HG03439 (cell line): ENCODE results near the gene TSR3.

ENCODE experiments used
- ATAC-seq: cut with Tn5 transposase; IDR thresholded peaks from one replicate; pipeline ENCODE4 v1.9.1; 2021; ENCODE audit warnings: mild to moderate bottlenecking, moderate library complexity; ENCODE audit not compliant: unreplicated experiment

The TSR3 gene

DNA sequence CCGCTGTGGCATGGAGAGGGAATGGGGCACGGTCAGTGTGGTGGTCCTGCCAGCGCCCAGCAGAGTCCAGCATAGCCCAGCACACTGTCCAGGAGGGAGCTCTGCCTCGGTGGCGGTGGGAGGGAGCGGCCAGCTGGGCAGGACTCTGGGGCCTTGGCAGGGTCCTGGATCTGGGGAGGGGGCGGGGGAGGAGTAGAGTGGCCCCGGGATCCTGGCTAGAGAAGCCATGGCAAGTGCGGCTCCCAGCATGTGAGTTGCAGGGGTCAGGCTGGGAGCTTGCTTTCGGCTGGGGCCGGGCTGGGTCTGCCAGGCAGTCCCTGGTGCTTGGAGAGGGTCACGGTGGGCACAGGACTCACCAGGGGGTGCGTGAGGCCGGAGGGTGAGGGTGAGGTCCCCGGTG, 3.9 kb upstream of the TSR3 start:
- ATAC-seq = no peak

DNA sequence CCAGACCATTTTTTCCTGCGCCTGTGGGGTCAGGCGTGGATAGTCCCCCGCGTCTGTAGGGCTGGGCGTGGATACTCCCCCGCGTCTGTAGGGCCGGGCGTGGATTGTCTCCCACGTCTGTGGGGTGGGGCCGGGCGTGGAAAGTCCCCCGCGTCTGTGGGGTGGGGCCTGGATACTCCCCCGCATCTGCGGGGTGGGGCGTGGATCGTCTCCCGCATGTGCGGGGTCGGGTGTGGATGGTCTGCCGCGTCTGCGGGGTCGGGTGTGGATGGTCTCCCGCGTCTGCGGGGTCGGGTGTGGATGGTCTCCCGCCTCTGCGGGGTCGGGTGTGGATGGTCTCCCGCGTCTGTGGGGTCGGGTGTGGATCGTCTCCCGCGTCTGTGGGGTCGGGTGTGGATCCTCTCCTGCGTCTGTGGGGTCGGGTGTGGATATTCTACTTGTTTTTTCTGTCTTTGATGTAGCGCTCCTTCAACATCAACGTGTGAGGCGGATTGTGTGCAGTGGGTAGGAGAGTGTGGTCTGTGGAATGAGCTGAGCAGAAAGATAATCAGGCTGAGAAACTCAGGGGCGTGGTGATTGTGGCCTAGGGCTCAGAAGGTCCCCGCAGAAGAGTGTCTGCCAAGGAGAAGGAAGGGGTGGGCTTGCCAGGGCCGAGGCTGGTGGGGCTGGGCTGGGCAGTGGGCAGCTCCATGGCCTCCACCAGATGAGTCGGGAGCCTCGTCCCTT, 3.3 kb upstream of the TSR3 start:
- no peak for ATAC-seq

DNA sequence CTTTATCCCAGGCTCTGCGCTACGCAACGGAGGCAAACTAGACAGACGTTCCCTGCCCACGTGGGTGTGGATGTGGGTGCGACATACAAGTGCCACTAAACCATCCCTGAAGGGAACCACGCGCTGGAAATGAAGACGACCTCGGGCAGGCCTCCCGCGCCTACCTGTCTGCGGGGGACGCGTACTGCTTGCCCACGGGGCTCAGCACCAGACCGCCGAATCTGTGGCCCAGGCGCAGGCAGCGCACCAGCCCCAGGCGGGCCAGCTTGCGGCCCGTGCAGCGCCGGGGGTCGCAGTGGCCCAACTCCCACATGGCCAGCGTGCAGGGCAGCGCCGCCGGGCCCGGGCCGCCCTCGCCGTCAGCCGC, 480 bp downstream of the TSR3 start:
- peak; percentile 32 for ATAC-seq

DNA sequence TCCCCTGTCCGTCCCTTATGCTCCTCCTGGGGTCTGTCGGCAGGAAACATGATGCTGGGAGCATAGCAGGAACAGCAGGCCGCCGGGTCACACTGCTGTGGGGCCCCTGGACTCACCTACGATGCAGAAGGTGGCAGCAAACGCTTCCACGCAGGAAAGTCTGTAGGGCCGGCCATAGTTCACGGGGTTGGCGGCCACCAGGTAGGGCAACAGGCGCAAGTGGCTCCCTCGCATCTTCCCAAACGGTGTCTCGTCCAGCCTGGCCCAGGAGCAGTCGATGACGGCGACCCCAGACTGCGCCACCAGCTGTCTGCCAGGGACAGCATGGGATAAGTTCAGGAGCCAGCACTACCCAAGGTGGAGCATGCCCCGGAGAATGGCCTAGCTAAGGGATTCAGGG, 987 bp downstream of the TSR3 start:
- ATAC-seq = no peak

DNA sequence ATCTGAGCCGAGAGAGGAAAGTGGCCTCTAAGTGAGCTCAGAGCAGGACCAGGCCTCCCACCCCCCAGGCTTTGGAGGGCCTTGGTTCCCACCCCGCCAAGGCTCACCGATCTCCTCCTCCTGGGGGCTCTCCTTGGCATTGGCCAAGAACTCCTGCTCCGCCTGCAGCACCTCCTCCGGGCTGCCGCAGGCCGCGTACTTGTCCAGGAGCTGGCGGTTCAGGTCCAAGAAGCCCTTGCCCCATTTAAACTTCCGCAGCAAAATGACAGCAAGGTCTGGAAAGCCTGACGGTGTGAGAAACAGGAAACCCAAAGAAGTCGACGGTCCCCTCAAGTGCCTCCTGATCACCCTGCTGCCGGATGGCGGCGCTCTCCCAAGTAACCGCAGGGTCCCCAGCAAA, 1.7 kb downstream of the TSR3 start:
- no peak for ATAC-seq

DNA sequence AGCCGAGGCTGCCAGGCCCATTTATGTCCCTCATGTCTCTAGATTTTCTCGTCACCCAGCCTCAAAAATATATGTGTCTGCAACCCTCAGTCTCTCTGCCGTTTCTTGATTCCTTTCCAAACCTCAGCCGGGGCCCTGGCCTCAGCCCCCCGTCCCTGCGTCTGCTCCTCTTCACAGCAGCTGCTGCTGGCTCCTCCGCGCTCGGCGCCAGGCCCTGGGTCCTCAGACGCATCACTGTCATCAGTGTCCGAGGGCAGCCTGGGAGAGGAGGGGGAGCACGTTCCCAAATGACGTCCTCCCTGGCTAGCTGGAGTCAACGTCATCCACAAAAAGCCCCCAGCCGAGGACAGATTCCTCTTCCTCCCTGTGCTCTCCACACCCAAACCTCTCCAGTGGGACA, 2.3 kb downstream of the TSR3 start:
- no peak for ATAC-seq

DNA sequence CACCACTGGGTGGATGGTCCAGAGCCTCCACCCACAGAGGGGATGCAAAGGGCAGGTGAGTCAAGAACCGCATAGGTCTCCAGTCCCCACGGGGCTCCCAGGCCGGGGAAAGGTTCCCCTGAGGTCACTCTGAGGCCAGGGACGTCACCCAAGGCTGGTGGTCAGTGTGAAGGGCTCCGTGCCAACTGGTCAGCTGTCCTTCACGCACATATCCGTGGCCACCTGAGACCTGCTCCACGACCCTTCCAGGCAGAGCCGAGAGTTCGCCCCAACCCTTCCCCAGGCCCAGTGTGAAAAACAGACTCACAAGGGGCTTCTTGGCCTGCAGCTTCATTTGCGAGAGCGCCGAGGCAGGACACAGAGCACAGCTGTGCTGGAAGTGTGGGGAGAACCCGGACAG, 2.8 kb downstream of the TSR3 start:
- no peak for ATAC-seq

DNA sequence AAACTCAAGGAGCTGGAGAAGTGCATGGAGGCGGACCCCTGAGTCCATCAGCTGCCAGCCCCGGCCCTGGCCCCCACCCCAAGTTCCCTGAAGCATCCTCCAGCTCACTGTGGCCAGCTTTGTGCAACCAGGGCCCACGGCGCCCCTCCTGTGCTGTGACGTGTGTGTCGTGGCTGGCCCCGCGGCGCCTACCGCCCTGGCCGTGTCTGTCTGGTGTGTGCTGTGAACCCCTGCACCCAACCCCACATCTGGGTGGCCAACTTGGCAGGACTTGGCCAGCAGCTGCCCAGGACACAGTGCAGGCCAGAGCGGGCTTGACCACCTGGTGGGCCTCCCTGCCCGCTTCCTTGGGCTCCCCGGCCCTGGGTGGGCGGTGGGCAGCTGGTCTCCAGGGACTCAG, 3.2 kb downstream of the TSR3 start:
- no peak for ATAC-seq

DNA sequence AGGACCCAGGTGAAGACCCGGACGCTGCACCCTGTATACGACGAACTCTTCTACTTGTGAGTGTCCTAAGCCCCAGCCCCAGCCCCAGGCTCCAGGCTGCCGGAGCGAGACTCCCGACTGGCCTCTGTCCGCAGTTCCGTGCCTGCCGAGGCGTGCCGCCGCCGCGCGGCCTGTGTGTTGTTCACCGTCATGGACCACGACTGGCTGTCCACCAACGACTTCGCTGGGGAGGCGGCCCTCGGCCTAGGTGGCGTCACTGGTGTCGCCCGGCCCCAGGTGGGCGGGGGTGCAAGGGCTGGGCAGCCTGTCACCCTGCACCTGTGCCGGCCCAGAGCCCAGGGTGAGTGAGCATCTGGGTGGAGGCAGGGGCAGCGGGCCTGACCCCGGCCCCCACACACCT, 3.7 kb downstream of the TSR3 start:
- no peak for ATAC-seq

DNA sequence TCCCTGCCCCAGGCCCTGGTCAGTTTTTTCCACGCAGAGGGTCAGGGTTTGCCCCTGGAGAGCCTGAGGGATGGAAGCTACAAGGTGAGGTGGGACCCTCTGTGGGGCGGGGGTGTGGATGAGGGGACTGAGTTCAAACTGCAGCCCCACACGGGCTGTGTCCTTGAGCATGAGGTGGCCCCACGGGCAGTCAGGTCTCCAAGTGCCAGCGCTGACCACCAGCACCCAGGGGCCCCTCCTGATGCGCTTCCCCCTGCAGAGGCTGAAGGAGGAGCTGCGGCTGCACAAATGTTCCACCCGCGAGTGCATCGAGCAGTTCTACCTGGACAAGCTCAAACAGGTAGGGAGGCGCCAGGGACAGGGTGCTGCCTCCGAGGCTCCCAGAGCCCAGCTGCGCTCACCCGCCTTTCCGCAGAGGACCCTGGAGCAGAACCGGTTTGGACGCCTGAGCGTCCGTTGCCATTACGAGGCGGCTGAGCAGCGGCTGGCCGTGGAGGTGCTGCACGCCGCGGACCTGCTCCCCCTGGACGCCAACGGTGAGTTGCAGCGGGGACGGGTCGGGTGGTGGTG, 4.3 kb downstream of the TSR3 start:
- no peak for ATAC-seq

DNA sequence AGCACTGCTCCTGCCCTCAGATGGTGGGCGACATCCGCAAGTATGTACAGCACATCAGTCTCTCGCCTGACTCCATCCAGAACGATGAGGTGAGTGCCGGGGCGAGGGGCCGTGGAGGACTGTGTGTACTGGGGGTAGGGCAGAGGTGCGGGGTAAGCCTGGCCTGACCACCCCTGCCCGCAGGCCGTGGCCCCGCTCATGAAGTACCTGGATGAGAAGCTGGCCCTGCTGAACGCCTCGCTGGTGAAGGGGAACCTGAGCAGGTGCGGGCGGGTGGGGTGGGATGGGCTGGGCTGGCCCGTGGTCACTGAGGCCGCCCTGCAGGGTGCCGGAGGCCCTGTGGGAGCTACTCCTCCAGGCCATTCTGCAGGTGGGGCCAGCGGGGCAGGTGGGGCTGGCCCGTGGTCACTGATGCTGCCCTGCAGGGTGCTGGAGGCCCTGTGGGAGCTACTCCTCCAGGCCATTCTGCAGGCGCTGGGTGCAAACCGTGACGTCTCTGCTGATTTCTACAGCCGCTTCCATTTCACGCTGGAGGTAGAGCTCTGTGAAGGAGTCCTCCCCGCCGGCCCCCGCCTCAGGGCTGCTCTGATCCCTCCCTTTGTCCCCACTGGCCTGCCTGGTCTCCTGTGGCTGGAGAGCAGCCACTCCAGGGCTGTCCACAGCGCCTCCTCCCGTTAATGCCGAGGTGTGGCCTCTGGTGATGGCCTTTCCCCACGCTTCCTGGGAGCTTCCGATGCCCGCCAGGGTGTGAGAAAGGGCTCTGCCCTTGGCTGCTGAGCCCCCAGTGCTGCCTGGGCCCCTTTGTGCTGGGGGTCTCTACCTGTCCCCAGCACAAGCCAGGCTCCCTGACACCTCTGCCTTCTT, 5.0 kb downstream of the TSR3 start:
- no peak for ATAC-seq

DNA sequence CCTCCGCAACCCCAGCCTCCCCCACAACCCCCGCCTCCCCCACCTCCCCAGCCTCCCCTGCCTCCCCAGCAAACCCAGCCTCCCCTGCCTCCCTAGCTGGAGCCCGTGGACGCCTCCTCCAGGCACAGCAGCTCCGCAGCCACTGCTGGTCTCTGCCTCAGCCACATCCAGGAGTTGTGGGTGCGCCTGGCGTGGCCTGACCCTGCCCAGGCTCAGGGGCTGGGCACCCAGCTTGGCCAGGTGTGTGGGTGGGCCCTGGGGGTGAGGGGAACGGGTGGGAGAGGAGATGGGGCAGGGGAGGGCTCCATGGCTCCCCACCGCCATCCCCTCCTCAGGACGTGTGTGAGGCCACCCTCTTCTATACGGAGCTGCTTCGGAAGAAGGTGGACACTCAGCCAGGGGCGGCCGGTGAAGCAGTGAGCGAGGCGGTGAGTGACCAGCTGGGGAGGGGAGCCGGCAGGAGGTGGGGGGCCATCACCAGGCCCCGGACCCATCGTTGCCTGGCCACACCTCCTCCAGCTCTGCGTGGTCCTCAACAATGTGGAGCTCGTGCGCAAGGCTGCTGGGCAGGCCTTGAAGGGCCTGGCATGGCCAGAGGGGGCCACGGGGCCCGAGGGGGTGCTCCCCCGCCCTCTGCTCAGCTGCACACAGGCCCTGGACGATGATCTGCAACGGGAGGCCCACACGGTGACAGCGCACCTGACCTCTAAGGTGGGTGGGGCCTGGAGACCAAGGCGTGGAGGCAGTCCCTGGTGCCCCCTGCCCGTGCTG, 5.8 kb downstream of the TSR3 start:
- ATAC-seq = no peak

DNA sequence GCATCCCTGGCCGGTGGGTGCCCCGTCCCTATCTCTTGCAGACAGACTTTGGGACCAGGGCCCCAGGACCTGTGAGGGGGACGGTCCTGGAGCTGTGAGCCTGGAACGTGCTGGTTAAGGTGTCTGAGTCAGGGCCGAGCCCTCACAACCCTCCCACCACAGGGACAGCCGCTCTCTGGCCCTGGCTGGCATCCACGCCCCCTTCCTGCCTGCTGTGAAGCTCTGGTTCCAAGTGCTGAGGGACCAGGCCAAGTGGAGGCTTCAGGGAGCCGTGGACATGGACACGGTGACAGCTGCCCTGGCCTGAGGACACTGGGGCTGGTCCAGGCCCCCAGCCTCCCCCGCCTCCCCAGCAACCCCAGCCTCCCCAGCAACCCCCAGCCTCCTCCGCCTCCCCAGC, 6.6 kb downstream of the TSR3 start:
- ATAC-seq = no peak

DNA sequence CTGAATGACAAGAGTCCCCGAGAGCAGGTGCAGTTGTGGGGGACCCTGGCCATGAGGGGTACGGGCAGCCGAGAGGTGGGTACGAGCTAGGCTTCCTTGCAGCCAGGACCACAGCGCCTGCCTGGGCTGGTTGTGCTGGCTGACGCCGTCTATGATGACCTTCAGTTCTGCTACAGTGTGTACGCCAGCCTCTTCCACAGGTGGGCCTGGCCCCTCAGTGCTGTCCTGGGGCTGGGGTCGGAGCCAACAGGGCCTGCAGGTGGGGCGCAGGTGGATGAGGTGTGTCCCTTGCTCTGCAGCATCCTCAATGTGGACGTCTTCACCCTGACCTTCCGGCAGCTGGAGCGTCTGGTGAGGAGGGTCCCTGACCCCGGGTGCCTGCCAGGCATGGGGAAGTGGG, 7.2 kb downstream of the TSR3 start:
- ATAC-seq = no peak

DNA sequence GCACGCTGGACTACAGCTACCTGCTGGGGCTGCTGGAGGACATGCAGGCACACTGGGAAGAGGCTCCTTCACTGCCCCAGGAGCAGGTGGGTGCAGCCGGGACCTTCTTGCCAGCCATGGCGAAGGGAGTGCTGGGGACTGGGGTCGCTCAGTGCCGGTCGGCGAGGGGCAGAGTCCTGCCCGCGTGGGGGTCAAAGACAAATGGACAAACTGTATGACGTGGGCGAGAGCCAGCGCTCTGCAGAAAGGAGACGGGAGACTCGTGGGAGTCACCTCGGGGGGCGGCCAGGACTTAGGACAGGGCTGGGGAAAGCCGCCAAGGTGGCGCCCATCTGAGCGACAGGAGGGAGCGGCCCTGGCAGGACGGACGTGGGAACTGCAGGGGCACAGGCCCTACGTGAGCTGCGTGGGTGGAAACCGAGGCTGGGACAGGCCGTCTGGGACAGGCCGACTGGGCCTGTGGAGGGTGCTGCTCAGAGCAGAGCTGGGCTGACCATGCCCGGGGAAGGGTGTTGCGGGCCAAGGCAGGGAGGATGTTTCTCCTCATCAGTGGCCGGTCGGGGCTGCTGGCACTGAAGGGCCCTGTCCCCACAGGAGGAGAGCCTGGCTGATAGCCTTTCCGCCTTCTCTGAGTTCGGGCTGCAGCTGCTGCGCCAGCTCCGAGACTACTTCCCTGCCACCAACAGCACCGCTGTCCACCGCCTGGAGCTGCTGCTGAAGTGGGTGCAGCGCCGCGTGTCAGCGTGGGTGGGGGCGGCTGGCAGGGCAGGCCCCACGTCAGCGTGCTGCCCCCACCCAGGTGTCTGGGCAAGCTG, 8.0 kb downstream of the TSR3 start:
- ATAC-seq = no peak

DNA sequence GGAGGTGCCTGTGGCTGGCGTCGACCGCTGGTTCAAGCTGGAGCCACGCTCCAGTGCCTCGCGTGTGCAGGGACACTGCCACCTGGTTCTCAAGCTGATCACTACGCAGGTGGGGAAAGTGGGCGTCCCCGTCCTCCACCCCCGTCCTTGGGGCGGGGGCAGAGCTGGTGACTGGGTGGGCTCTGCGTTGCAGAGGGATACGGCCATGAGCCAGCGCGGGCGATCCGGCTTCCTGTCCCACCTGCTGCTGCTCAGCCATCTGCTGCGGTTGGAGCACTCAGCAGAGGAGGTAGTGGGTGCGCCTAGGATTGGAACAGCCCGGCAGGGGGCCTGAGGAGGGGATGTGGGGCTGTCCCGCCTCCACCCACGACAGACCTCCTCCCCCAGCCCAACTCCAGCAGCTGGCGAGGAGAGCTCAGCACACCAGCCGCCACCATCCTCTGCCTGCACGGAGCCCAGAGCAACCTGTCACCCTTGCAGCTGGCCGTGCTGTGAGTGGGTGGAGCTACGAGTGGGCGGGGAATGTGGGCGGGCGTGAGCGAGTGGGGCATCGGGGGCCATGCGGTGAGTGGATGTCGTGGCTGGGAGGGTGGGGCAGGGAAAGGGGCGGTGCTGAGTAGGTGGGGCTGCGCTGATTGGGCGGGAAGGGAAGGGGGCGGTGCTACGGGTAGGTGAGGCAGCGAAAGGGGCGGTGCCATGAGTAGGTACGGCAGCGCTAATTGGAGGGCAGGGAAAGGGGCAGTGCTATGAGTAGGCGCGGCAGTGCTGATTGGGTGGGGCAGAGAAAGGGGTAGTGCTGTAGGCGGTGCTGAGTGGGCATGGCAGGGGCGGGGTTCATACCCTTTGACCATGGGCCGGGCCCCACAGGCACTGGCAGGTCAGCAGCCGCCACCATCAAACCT, 8.9 kb downstream of the TSR3 start:
- ATAC-seq = peak; percentile 64

DNA sequence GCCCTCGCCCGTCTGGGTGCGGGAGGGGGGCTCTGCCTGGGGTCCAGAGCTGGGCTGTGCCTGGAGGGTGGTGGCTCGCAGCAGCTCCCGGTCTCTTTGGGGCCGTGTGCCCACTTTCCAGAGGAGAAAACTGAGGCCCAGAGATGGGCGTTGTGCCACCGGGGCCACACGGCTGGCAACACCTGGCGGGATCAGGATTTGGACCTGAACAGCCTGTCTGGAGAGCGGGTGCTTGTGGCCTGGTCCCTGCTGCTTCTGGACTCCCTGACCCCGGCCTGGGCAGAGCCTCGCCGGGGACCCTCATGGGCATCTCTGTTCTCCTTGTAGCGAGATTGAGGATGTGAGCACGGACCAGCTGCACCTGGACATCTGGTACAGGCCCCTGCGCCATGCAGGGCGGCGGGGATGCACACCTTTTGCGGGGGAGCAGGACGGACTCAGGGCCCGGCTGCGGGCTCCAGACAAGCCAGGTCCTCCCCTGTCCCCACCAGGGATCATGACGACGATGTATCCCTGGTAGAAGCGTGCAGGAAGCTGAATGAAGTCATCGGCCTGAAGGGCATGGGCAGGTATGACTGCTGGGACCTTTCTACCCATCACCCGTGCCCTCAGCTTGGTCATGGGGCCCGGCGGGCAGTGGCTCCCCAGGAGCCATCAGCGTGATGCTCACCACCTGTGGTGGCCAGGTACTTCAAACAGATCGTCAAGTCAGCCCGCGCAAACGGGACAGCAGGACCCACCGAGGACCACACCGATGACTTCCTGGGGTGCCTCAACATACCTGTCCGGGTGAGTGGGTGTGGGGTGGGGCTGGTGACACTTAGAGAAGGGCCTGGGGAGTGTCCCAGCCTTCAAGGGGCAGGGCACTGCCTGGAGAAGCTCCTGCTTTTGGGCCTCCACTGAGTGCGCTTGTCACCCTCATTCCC, 9.9 kb downstream of the TSR3 start:
- ATAC-seq = no peak

DNA sequence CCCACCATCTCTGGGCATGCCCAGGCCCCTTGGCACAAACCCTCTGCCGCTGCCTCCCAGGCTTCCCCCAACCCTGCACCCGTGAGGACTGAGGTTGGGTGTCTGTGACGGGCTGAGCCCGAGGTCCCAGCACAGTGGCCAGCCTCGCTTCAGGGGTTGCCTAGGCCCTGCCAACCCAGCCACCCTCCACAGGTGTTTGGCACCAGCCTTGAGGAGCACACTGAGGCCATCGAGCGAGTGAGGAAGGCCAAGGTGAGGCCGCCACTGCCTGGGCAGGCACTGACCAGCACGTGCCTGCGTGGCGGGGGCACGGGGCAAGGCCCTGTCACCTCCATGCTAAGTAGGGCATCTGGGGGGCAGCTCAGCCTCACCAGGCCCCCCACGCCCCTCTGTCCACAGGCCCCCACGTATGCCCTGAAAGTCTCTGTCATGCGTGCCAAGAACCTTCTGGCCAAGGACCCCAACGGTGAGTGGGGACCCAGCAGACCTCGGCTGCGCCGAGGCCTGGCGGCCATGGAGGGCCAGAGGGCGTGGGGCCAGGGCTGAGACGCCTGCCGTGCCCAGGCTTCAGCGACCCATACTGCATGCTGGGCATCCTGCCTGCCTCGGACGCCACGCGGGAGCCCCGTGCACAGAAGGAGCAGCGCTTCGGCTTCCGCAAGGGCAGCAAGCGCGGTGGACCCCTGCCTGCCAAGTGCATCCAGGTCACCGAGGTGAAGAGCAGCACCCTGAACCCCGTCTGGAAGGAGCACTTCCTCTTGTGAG, 10.8 kb downstream of the TSR3 start:
- ATAC-seq = no peak
